HCT116 (cell line): ENCODE data around the gene KIRREL3. TPM values are rescaled to one million over a fixed set of nuclear protein-coding genes. Genes with fewer than 3 reads are reported as not detected.

Source experiments
- ATAC-seq: fragments of 200-7000 bp; cut with Tn5 transposase; 2 replicates; pipeline ENCODE4 v1.9.1; 2020; ENCODE audit warnings: mild to moderate bottlenecking, moderate library complexity
- BruUV-seq: library from RNA; stranded (reverse); fragments of 400-500 nt; replicated peaks from 2 replicates; lab custom pipeline; 2021; lab: Mats Ljungman, UMichigan
- CTCF ChIA-PET: fragments of 300-600 bp; sonication (Branson Sonifier 250); formaldehyde crosslinking; loops from one replicate; lab custom pipeline; 2021; ENCODE audit warnings: antibody characterized with exemption; lab: Charles Lee
- POLR2A ChIA-PET: fragments of 300-600, 350-600 bp; sonication (Branson Sonifier 250); formaldehyde crosslinking; loops from one replicate; lab custom pipeline; 2021; ENCODE audit warnings: antibody characterized with exemption; lab: Charles Lee
- RAD21 ChIA-PET, 2 experiments: fragments of 300-600 bp; sonication (Branson Sonifier 250); formaldehyde crosslinking; loops; one replicate each; lab custom pipeline; 2023; ENCODE audit warnings: low total read pairs in 2 of 2; ENCODE audit not compliant: uncharacterized antibody in 2 of 2, unreplicated experiment in 2 of 2, low non-redundant PET in 1 of 2; lab: Charles Lee
- DNase-seq: peaks from one replicate; pipeline ENCODE4 v3.0.0-alpha.2; 2010; ENCODE audit warnings: low read depth, low spot score
- H2AFZ ChIP-seq: fragments of 200-600 bp; shearing (Covaris generic), sonication (generic); 2 replicates; pipeline ENCODE4 v1.6.1; 2017; ENCODE audit warnings: low read depth, mixed run types, mixed read lengths, antibody characterized with exemption, low read length; ENCODE audit not compliant: poor library complexity, severe bottlenecking
- H3K27ac ChIP-seq: 2 replicates; pipeline ENCODE4 v1.5.1; 2012; ENCODE audit warnings: low read depth, low read length
- H3K27me3 ChIP-seq: fragments of 200-600 bp; sonication (generic); 2 replicates; pipeline ENCODE4 v1.6.1; 2016; ENCODE audit warnings: mixed run types, low read length, mixed read lengths; ENCODE audit not compliant: insufficient read depth
- H3K36me3 ChIP-seq, 2 experiments: fragments of 200-500 bp in 1 of 2; fragments of 200-600 bp in 1 of 2; sonication (Bioruptor generic) in 1 of 2; sonication (generic) in 1 of 2; 2 replicates each; pipeline versions ENCODE4 v1.5.1 to v1.6.1; 2014 to 2016; ENCODE audit warnings: low read length in 2 of 2, inconsistent platforms in 1 of 2, mixed read lengths in 1 of 2, mixed run types in 1 of 2; ENCODE audit not compliant: insufficient read depth in 2 of 2, control insufficient read depth in 1 of 2
- H3K4me1 ChIP-seq, 2 experiments: fragments of 200-600 bp in 1 of 2; sonication (generic) in 1 of 2; 2 replicates each; pipeline versions ENCODE4 v1.5.1 to v1.6.1; 2012 to 2017; ENCODE audit warnings: low read length in 2 of 2, inconsistent platforms in 1 of 2, mild to moderate bottlenecking in 1 of 2, mixed read lengths in 1 of 2, mixed run types in 1 of 2, moderate library complexity in 1 of 2; ENCODE audit not compliant: insufficient read depth in 2 of 2, control insufficient read depth in 1 of 2
- H3K4me2 ChIP-seq: fragments of 200-600 bp; sonication (generic); 2 replicates; pipeline ENCODE4 v1.6.1; 2017; ENCODE audit warnings: mixed run types, low read length, mixed read lengths
- H3K4me3 ChIP-seq, 2 experiments: fragments of 200-600 bp in 1 of 2; sonication (generic) in 1 of 2; replicated peaks in 1 of 2; 2 replicates each; pipeline ENCODE4 v1.5.1; 2011 to 2016; ENCODE audit warnings: low read length in 2 of 2, control low read depth in 1 of 2, low read depth in 1 of 2, mild to moderate bottlenecking in 1 of 2, mixed read lengths in 1 of 2, mixed run types in 1 of 2
- H3K79me2 ChIP-seq: fragments of 200-600 bp; sonication (generic); 2 replicates; pipeline ENCODE4 v1.6.1; 2017; ENCODE audit warnings: mild to moderate bottlenecking, mixed run types, low read length, moderate library complexity, mixed read lengths; ENCODE audit not compliant: insufficient read depth
- H3K9ac ChIP-seq: fragments of 200-600 bp; sonication (generic); 2 replicates; pipeline ENCODE4 v1.6.1; 2016; ENCODE audit warnings: low read length, mixed read lengths
- H3K9me2 ChIP-seq: fragments of 200-600 bp; sonication (generic), shearing (Covaris generic); 2 replicates; pipeline ENCODE4 v1.6.1; 2017; ENCODE audit warnings: mixed run types, mild to moderate bottlenecking, moderate library complexity; ENCODE audit not compliant: insufficient read depth
- H3K9me3 ChIP-seq, 2 experiments: fragments of 200-500 bp in 1 of 2; fragments of 200-600 bp in 1 of 2; sonication (Bioruptor generic) in 1 of 2; sonication (generic) in 1 of 2; 2 replicates each; pipeline ENCODE4 v1.6.1; 2014 to 2017; ENCODE audit warnings: low read length in 2 of 2, mixed read lengths in 2 of 2, inconsistent platforms in 1 of 2, low read depth in 1 of 2, mild to moderate bottlenecking in 1 of 2, mixed run types in 1 of 2, moderate library complexity in 1 of 2; ENCODE audit not compliant: control insufficient read depth in 1 of 2, insufficient read depth in 1 of 2
- H4K20me1 ChIP-seq: fragments of 200-600 bp; sonication (generic), shearing (Covaris generic); 2 replicates; pipeline ENCODE4 v1.6.1; 2017; ENCODE audit warnings: mixed run types, mild to moderate bottlenecking, moderate library complexity; ENCODE audit not compliant: insufficient read depth
- CEBPB ChIP-seq: IDR thresholded peaks from 2 replicates; pipeline ENCODE4 v1.6.1; 2012; ENCODE audit warnings: low read depth
- RAD21 ChIP-seq: IDR thresholded peaks from 2 replicates; pipeline ENCODE4 v1.6.1; 2012; ENCODE audit warnings: low read depth, mild to moderate bottlenecking
- SP1 ChIP-seq: IDR thresholded peaks from 2 replicates; pipeline ENCODE4 v1.6.1; 2012; ENCODE audit warnings: low read depth
- intact Hi-C: fragments of 100-400 bp; cut with micrococcal nuclease; formaldehyde crosslinking; loops from 2 replicates; pipeline ENCODE4 v1.10.0; 2022
- total RNA-seq: library from RNA; stranded (reverse); gene quantifications from one replicate; pipeline ENCODE4 v1.2.1, GENCODE V29; 2021; ENCODE audit not compliant: unreplicated experiment
- TF ChIP-seq, protein P1 (sequence below), 3 experiments: fragments of 200-600 bp in 1 of 3; sonication (generic) in 1 of 3; IDR thresholded peaks in 2 of 3; conservative IDR thresholded peaks in 1 of 3; 2 replicates each; pipeline ENCODE4 v1.5.1; 2012 to 2017; ENCODE audit warnings: low read depth in 2 of 3, low read length in 2 of 3, antibody characterized with exemption in 1 of 3, borderline replicate concordance in 1 of 3, control low read depth in 1 of 3, mild to moderate bottlenecking in 1 of 3, mixed read lengths in 1 of 3, mixed run types in 1 of 3, moderate library complexity in 1 of 3; ENCODE audit not compliant: insufficient read depth in 1 of 3
- TF ChIP-seq, protein P2 (sequence below): IDR thresholded peaks from 2 replicates; pipeline ENCODE4 v1.6.1; 2012; ENCODE audit warnings: low read depth
- TF ChIP-seq, protein P3 (sequence below): IDR thresholded peaks from 2 replicates; pipeline ENCODE4 v1.6.1; 2012

The KIRREL3 gene
- total RNA-seq, 1 experiment from 2014 or later = not detected

DNA sequence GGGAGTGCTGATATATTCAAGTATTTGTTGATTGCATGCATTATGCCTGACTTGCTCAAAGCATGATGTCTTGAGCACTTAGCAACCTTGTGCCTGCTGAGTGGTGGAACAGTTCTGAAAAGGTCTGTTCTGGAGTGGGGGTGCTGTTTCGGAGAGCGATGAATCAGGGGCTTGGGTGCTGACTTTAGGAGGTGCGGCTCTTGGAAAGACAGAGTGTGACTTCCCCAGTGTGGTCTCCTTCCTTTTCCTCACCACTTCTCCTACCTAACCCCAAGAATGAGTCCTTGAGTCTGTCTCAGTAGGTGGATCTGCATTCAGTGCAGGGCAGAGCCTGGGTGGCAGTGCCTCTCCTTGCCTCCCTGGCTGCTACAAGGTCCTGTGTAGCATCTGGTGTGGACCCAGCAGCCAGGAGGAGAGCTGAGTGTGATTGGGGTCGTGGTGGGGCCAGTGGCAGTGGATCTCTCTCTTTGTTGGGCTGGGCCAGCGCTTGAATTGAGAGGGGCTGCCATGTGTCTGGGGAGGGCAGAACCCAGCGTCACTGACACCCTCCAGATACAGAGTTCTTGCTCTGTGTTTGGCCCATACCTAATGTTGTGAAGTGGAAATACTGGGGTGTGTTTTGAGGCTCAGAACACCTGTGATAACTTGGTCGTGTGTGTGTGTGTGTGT, 609.1 kb downstream of the KIRREL3 start:
- CTCF ChIA-PET = no interaction called here
- H3K9ac ChIP-seq = no peak overlapping the region
- no peak overlapping the region for H3K4me3 ChIP-seq
- no TSS peak for BruUV-seq
- no peaks in the 10 kb centered on the region for H3K4me1 ChIP-seq
- intact Hi-C loops = no loop called here
- no peaks in the 10 kb centered on the region for H4K20me1 ChIP-seq
- H3K27ac ChIP-seq = no peak overlapping the region
- H3K9me3 ChIP-seq = no peaks in the 10 kb centered on the region
- no peak overlapping the region for H3K4me2 ChIP-seq
- H3K9me2 ChIP-seq = no peaks in the 10 kb centered on the region
- H2AFZ ChIP-seq = no peak overlapping the region
- ATAC-seq (no peak), DNase-seq (no peak)
- RAD21 ChIA-PET = no interaction called here
- no peaks in the 10 kb centered on the region for H3K36me3 ChIP-seq
- H3K79me2 ChIP-seq = no peaks in the 10 kb centered on the region
- POLR2A ChIA-PET = no interaction called here
- no peak for TF ChIP-seq RAD21
- TF ChIP-seq, protein P1, sequence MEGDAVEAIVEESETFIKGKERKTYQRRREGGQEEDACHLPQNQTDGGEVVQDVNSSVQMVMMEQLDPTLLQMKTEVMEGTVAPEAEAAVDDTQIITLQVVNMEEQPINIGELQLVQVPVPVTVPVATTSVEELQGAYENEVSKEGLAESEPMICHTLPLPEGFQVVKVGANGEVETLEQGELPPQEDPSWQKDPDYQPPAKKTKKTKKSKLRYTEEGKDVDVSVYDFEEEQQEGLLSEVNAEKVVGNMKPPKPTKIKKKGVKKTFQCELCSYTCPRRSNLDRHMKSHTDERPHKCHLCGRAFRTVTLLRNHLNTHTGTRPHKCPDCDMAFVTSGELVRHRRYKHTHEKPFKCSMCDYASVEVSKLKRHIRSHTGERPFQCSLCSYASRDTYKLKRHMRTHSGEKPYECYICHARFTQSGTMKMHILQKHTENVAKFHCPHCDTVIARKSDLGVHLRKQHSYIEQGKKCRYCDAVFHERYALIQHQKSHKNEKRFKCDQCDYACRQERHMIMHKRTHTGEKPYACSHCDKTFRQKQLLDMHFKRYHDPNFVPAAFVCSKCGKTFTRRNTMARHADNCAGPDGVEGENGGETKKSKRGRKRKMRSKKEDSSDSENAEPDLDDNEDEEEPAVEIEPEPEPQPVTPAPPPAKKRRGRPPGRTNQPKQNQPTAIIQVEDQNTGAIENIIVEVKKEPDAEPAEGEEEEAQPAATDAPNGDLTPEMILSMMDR (IDR thresholded peaks at IDR 0.05 in 2 of 3, conservative IDR thresholded peaks at IDR 0.05 in 1 of 3; ENCODE audit: borderline replicate concordance in 1 of 3, insufficient read depth in 1 of 3, low read depth in 2 of 3, low read length in 2 of 3) = no peak
- TF ChIP-seq SP1 = no peak
- TF ChIP-seq, protein P2, sequence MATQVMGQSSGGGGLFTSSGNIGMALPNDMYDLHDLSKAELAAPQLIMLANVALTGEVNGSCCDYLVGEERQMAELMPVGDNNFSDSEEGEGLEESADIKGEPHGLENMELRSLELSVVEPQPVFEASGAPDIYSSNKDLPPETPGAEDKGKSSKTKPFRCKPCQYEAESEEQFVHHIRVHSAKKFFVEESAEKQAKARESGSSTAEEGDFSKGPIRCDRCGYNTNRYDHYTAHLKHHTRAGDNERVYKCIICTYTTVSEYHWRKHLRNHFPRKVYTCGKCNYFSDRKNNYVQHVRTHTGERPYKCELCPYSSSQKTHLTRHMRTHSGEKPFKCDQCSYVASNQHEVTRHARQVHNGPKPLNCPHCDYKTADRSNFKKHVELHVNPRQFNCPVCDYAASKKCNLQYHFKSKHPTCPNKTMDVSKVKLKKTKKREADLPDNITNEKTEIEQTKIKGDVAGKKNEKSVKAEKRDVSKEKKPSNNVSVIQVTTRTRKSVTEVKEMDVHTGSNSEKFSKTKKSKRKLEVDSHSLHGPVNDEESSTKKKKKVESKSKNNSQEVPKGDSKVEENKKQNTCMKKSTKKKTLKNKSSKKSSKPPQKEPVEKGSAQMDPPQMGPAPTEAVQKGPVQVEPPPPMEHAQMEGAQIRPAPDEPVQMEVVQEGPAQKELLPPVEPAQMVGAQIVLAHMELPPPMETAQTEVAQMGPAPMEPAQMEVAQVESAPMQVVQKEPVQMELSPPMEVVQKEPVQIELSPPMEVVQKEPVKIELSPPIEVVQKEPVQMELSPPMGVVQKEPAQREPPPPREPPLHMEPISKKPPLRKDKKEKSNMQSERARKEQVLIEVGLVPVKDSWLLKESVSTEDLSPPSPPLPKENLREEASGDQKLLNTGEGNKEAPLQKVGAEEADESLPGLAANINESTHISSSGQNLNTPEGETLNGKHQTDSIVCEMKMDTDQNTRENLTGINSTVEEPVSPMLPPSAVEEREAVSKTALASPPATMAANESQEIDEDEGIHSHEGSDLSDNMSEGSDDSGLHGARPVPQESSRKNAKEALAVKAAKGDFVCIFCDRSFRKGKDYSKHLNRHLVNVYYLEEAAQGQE = no peak
- TF ChIP-seq CEBPB = no peak
- TF ChIP-seq, protein P3, sequence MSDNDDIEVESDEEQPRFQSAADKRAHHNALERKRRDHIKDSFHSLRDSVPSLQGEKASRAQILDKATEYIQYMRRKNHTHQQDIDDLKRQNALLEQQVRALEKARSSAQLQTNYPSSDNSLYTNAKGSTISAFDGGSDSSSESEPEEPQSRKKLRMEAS = no peak
- H3K27me3 ChIP-seq = no peaks in the 10 kb centered on the region
